Mucosa of descending colon (tissue), 3 donors: ENCODE results near the gene KRT31. TPM values are rescaled to one million over a fixed set of nuclear protein-coding genes. Genes with fewer than 3 reads are reported as not detected.
"Not testable (repeated sequence)": the region's sequence is repeated elsewhere in the genome, so short reads cannot be mapped to it uniquely, and the experiment has no call there.

Experiments used
- ATAC-seq: fragments of 200-7000 bp; cut with Tn5 transposase; one replicate; pipeline ENCODE4 v1.9.1; 2020; ENCODE audit warnings: mild to moderate bottlenecking, moderate library complexity
- DNase-seq, 3 donors: peaks; one replicate each; pipeline ENCODE4 v3.0.0-alpha.2; 2020
- H3K36me3 ChIP-seq: fragments of 200-600 bp; one replicate; pipeline ENCODE4 v1.8.0; 2021; ENCODE audit warnings: low read depth, mild to moderate bottlenecking
- H3K4me1 ChIP-seq: fragments of 200-600 bp; one replicate; pipeline ENCODE4 v1.8.0; 2021; ENCODE audit warnings: low read depth, mild to moderate bottlenecking
- H3K4me3 ChIP-seq: fragments of 200-600 bp; one replicate; pipeline ENCODE4 v1.8.0; 2021; ENCODE audit warnings: mild to moderate bottlenecking
- H3K9me3 ChIP-seq: fragments of 200-600 bp; one replicate; pipeline ENCODE4 v1.8.0; 2021; ENCODE audit warnings: mild to moderate bottlenecking
- CTCF ChIP-seq: fragments of 200-600 bp; IDR thresholded peaks from one replicate; pipeline ENCODE4 v1.8.0; 2022; ENCODE audit warnings: antibody characterized with exemption, mild to moderate bottlenecking
- intact Hi-C, 2 donors: fragments of 100-400 bp; cut with DNase I in 1 of 2; cut with micrococcal nuclease in 1 of 2; formaldehyde crosslinking; loops; one replicate each; pipeline versions ENCODE4 v1.11.0 to v1.11.1; 2022; cut with DNase I, micrococcal nuclease
- total RNA-seq, 3 donors: library from RNA; stranded (reverse); fragmentation: NEBNext Ultra II Directional in 2 of 3; extraction: Animal tissue kit (Norgen Biotek cat#: 25700) in 2 of 3; gene quantifications; one replicate each; pipeline versions ENCODE4 v1.2.1 to v1.2.4, GENCODE V29; 2021 to 2023
- donor health status: DM: no; HTN: no; CAD: no; lungs with moderate emphysema.
- donor health status: DM: no; HTN: no; CAD: no.
- donor health status: DM: no; HTN: yes; CAD: no.

KRT31 gene
- total RNA-seq, 3 donors from 2014 or later: not detected

GRCh38 chr17:41354536-41354935 is 42.9 kb downstream of the KRT31 start:
- no peak for ATAC-seq

GRCh38 chr17:41352597-41353366 is 44.6 kb downstream of the KRT31 start:
- no peak for TF ChIP-seq CTCF
- ATAC-seq: no peak
- intact Hi-C loops: no loop called here
- DNase-seq: no peak
- Histone ChIP-seq H3K36me3 (no peaks in the 10 kb centered on the region), H3K4me3 (no peak overlapping the region), H3K4me1 (no peaks in the 10 kb centered on the region), H3K9me3 (no peaks in the 10 kb centered on the region)

More at GRCh38 chr17:41354536-41354935, 42.9 kb downstream of the KRT31 start:
- no peak overlapping the region for H3K4me3 ChIP-seq
- H3K36me3 ChIP-seq: no peaks in the 10 kb centered on the region
- H3K4me1 ChIP-seq: no peaks in the 10 kb centered on the region
- no peak for DNase-seq
- no peak for TF ChIP-seq CTCF
- H3K9me3 ChIP-seq: no peaks in the 10 kb centered on the region
- intact Hi-C loops: no loop called here

- no peak for ATAC-seq
- no peak for TF ChIP-seq CTCF
- intact Hi-C loops: no loop called here
- no peak overlapping the region for H3K4me3 ChIP-seq
- no peak for DNase-seq
- H3K36me3 ChIP-seq: no peaks in the 10 kb centered on the region
- no peaks in the 10 kb centered on the region for H3K4me1 ChIP-seq
- no peaks in the 10 kb centered on the region for H3K9me3 ChIP-seq
Measured at GRCh38 chr17:41351177-41351576, 46.2 kb downstream of the KRT31 start.

- DNase-seq, H3K36me3 ChIP-seq, H3K9me3 ChIP-seq, intact Hi-C loops, H3K4me1 ChIP-seq, H3K4me3 ChIP-seq, ATAC-seq: not testable (repeated sequence)
Measured at GRCh38 chr17:41350381-41350878, 47.0 kb downstream of the KRT31 start, which contains the start of gene KRT33A. TSS of gene KRT33A (minus strand) at chr17:41350828. CDS start at chr17:41350767, 61 bp downstream.

GRCh38 chr17:41347869-41348760 is 49.3 kb downstream of the KRT31 start:
- ATAC-seq (no peak), DNase-seq (no peak)
- Histone ChIP-seq H3K4me3 (no peak overlapping the region), H3K4me1 (no peaks in the 10 kb centered on the region), H3K36me3 (no peaks in the 10 kb centered on the region), H3K9me3 (no peaks in the 10 kb centered on the region)
- TF ChIP-seq CTCF: no peak
- intact Hi-C loops: no loop called here

GRCh38 chr17:41346421-41346820 is 51.0 kb downstream of the KRT31 start:
- H3K9me3 ChIP-seq, H3K4me1 ChIP-seq, intact Hi-C loops, H3K4me3 ChIP-seq, H3K36me3 ChIP-seq, DNase-seq, ATAC-seq: not testable (repeated sequence)
